Measurements from ENCODE around the gene ACSF2.

DNA sequence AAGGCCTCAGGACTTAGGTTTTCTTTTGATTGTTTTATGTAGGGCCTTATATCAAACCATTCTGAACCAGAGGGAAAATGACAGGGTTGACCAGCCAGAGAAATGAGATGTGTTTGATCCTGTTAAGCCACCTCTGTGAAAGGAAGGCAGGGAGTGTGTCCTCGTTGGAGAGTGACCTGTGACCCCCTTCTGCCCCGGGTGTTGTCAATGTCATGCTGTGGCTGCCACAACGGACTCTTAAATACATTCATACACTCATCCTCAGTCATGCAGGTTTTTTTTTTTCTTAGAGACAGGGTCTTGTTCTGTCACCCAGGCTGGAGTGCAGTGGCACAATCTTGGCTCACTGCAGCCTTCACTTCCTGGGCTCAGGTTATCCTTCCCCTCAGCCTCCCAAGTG is 88.4 kb downstream of the ACSF2 start:
- TF ChIP-seq, protein P1, sequence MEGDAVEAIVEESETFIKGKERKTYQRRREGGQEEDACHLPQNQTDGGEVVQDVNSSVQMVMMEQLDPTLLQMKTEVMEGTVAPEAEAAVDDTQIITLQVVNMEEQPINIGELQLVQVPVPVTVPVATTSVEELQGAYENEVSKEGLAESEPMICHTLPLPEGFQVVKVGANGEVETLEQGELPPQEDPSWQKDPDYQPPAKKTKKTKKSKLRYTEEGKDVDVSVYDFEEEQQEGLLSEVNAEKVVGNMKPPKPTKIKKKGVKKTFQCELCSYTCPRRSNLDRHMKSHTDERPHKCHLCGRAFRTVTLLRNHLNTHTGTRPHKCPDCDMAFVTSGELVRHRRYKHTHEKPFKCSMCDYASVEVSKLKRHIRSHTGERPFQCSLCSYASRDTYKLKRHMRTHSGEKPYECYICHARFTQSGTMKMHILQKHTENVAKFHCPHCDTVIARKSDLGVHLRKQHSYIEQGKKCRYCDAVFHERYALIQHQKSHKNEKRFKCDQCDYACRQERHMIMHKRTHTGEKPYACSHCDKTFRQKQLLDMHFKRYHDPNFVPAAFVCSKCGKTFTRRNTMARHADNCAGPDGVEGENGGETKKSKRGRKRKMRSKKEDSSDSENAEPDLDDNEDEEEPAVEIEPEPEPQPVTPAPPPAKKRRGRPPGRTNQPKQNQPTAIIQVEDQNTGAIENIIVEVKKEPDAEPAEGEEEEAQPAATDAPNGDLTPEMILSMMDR (IDR thresholded peaks at IDR 0.05; ENCODE audit: poor library complexity, severe bottlenecking), result no peak
- no peak for TF ChIP-seq EP300 (conservative IDR thresholded peaks at IDR 0.05; ENCODE audit: poor library complexity, severe bottlenecking)
- TF ChIP-seq EZH2 (IDR thresholded peaks at IDR 0.05; ENCODE audit: borderline replicate concordance, insufficient read depth, low read length, poor library complexity, severe bottlenecking), result no peak
- TF ChIP-seq TAF1 (IDR thresholded peaks at IDR 0.05; ENCODE audit: low read depth), result no peak
- TF ChIP-seq RAD21 (conservative IDR thresholded peaks at IDR 0.05), result no peak
- TF ChIP-seq, protein P2, sequence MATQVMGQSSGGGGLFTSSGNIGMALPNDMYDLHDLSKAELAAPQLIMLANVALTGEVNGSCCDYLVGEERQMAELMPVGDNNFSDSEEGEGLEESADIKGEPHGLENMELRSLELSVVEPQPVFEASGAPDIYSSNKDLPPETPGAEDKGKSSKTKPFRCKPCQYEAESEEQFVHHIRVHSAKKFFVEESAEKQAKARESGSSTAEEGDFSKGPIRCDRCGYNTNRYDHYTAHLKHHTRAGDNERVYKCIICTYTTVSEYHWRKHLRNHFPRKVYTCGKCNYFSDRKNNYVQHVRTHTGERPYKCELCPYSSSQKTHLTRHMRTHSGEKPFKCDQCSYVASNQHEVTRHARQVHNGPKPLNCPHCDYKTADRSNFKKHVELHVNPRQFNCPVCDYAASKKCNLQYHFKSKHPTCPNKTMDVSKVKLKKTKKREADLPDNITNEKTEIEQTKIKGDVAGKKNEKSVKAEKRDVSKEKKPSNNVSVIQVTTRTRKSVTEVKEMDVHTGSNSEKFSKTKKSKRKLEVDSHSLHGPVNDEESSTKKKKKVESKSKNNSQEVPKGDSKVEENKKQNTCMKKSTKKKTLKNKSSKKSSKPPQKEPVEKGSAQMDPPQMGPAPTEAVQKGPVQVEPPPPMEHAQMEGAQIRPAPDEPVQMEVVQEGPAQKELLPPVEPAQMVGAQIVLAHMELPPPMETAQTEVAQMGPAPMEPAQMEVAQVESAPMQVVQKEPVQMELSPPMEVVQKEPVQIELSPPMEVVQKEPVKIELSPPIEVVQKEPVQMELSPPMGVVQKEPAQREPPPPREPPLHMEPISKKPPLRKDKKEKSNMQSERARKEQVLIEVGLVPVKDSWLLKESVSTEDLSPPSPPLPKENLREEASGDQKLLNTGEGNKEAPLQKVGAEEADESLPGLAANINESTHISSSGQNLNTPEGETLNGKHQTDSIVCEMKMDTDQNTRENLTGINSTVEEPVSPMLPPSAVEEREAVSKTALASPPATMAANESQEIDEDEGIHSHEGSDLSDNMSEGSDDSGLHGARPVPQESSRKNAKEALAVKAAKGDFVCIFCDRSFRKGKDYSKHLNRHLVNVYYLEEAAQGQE (IDR thresholded peaks at IDR 0.05; ENCODE audit: borderline replicate concordance), result no peak
- no peak for TF ChIP-seq POLR2AphosphoS5 (IDR thresholded peaks at IDR 0.05)
- TF ChIP-seq MXI1 (conservative IDR thresholded peaks at IDR 0.05; ENCODE audit: poor library complexity, severe bottlenecking), result no peak
- no peak for TF ChIP-seq SMC3 (conservative IDR thresholded peaks at IDR 0.05; ENCODE audit: poor library complexity)

All from neural cell (in vitro differentiated cells).